Activated CD4-positive, alpha-beta memory T cell treated with anti-CD3 and anti-CD28 coated beads, Interleukin-2, amount 10 ng/mL, durations not matched to agents 7 days and 5 days (primary cell): Measurements from ENCODE around the gene INTS11. TPM values are rescaled to one million over a fixed set of nuclear protein-coding genes. Genes with fewer than 3 reads are reported as not detected.

Experiments
- CTCF ChIA-PET: fragments of 350-600 bp; sonication (Branson Sonifier 250); formaldehyde crosslinking; loops from one replicate; lab custom pipeline; 2021; ENCODE audit warnings: antibody characterized with exemption, inconsistent platforms; lab: Charles Lee
- POLR2A ChIA-PET: fragments of 350-600 bp; sonication (Branson Sonifier 250); formaldehyde crosslinking; loops from one replicate; lab custom pipeline; 2021; ENCODE audit warnings: antibody characterized with exemption; lab: Charles Lee
- DNase-seq: peaks from one replicate; pipeline ENCODE4 v3.0.0-alpha.2; 2020
- H3K27ac Mint-ChIP-seq: one replicate; pipeline ENCODE4 v1.8.0; 2021; ENCODE audit warnings: mild to moderate bottlenecking, mixed read lengths
- H3K27me3 Mint-ChIP-seq: one replicate; pipeline ENCODE4 v1.8.0; 2021; ENCODE audit warnings: mixed read lengths
- H3K36me3 Mint-ChIP-seq: one replicate; pipeline ENCODE4 v1.8.0; 2021; ENCODE audit warnings: low read depth, mixed read lengths
- H3K4me1 Mint-ChIP-seq: one replicate; pipeline ENCODE4 v1.8.0; 2021; ENCODE audit warnings: mixed read lengths
- H3K4me3 Mint-ChIP-seq: one replicate; pipeline ENCODE4 v1.8.0; 2021; ENCODE audit warnings: mild to moderate bottlenecking, mixed read lengths
- H3K9me3 Mint-ChIP-seq: one replicate; pipeline ENCODE4 v1.8.0; 2021; ENCODE audit warnings: mixed read lengths
- total RNA-seq, 2 experiments: library from RNA; stranded (reverse); gene quantifications; one replicate each; pipeline ENCODE4 v1.2.3, GENCODE V29; 2021

INTS11 gene
- total RNA-seq, 2 experiments from 2014 or later: 109 to 111 TPM

DNA sequence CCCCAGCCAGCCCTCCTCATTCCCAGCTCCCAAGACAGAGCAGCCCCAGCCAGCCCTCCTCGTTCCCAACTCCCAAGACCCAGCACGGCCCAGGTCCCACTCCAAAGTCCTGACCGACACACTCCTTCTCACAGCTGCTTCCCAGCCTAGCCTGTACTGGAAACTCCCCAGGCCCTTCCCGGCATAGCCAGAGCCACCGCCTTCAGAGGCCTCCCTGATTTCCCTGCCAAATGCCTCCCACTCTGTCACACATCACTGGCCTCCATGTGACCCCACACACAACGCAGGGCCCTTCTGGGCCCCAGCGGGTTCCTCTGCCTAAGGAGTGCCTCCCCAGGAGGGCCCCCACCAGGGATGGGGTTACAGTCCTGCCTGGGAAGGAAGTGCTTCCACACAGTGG, 53.6 kb downstream of the INTS11 start:
- no peak for DNase-seq
- ChIA-PET CTCF (interaction anchor here (1.3 to 1.4 kb wide), 2 partner anchors 19 to 149 kb away, joined by 3 to 4 read pairs; no protein-coding TSS in a partner anchor), POLR2A (interaction anchor here (1.2 to 2.0 kb wide), 2 partner anchors 40 to 104 kb away, joined by 4 to 5 read pairs; partner anchors contain the start of gene AURKAIP1)
- Mint-ChIP-seq H3K4me1 (peaks cover 39% of the 10 kb centered on the region), H3K27me3 (no peaks in the 10 kb centered on the region), H3K36me3 (peaks cover 44% of the 10 kb centered on the region), H3K4me3 (peak overlapping the region; percentile 60), H3K27ac (peak overlapping the region; percentile 43), H3K9me3 (no peaks in the 10 kb centered on the region)

GRCh38 chr1:1268284-1268682, 56.2 kb downstream of the INTS11 start:
- POLR2A ChIA-PET: no interaction called here
- CTCF ChIA-PET: no interaction called here
- Mint-ChIP-seq H3K9me3 (no peaks in the 10 kb centered on the region), H3K27me3 (no peaks in the 10 kb centered on the region), H3K27ac (no peak overlapping the region), H3K4me3 (no peak overlapping the region), H3K36me3 (peaks cover 51% of the 10 kb centered on the region), H3K4me1 (peaks cover 35% of the 10 kb centered on the region)
- no peak for DNase-seq

DNA sequence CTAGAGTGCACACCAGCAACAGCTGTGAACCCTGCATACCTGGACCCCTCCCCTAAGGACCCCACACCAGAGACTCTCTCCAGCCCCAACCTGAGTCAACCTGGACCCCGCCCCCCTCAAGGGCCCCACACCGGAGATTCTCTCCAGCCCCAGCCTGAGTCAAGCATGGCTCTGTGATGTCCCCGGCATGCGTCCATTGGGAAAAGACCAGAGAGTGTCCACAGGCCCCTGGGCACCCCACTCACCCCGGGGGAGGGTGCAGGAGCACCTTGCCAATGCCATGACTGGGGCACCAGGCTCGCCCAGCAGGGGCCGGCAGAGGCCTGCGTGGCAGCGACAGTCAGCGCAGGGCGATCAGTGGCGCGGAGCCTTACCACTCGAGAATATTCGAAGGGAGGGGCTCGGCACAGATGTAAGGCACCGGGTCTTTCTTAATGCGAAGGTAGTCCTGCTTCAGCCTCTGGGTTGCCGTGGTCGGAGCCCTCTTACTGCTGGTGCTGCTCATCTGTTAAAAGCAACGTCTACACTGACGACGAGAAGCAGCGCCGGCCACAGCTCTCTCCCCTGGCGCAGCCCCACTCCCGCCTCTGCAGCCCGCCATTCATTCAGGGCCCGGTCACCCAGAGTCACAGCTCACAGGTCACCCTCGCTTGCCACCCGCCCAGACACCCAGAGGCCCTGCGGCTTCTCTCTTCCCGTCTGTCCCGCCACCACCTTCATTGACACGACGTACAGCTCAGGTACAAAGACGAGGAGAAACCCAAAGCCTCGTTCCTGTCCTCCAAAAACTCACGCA, 56.8 kb downstream of the INTS11 start:
- no peak overlapping the region for H3K4me3 Mint-ChIP-seq

DNA sequence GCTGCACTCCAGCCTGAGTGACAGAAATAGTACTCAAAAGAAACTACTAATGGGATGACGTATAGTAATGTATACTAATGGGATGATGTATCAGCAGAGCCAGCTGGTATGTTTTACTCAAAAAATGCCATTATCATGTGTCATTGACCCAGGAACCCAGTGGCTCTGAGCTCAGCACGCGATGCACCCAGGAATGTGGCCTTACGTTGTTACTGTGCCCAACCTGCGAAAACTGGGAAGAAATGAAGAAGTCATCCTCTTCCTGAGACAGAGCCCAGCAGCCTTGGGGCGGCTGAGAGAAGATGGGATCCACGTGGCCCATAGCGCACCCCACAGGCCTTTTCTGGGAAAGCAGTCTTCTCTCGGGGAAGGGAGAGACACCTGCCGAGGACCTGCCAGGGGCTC, 59.6 kb downstream of the INTS11 start:
- no peaks in the 10 kb centered on the region for H3K9me3 Mint-ChIP-seq
- CTCF ChIA-PET: interaction anchor here (0.9 kb wide), 2 partner anchors 34 to 143 kb away, joined by 3 to 5 read pairs; no protein-coding TSS in a partner anchor
- no peak overlapping the region for H3K27ac Mint-ChIP-seq
- POLR2A ChIA-PET: interaction anchor here (1.7 kb wide), 1 partner anchor 8 kb away, joined by 4 read pairs; the partner anchor contains the start of gene UBE2J2
- peak; percentile 36 for DNase-seq
- H3K4me3 Mint-ChIP-seq: no peak overlapping the region
- H3K4me1 Mint-ChIP-seq: peaks cover 12% of the 10 kb centered on the region
- H3K36me3 Mint-ChIP-seq: peaks cover 48% of the 10 kb centered on the region
- H3K27me3 Mint-ChIP-seq: no peaks in the 10 kb centered on the region

More for the DNA sequence above, 56.8 kb downstream of the INTS11 start:
- peaks cover 52% of the 10 kb centered on the region for H3K36me3 Mint-ChIP-seq
- DNase-seq: no peak
- H3K27ac Mint-ChIP-seq: no peak overlapping the region
- ChIA-PET CTCF (no interaction called here), POLR2A (no interaction called here)
- H3K27me3 Mint-ChIP-seq: no peaks in the 10 kb centered on the region
- peaks cover 31% of the 10 kb centered on the region for H3K4me1 Mint-ChIP-seq
- no peaks in the 10 kb centered on the region for H3K9me3 Mint-ChIP-seq

GRCh38 chr1:1264026-1264425, 60.4 kb downstream of the INTS11 start:
- Mint-ChIP-seq H3K27me3 (no peaks in the 10 kb centered on the region), H3K27ac (no peak overlapping the region), H3K9me3 (no peaks in the 10 kb centered on the region), H3K4me3 (no peak overlapping the region), H3K4me1 (peaks cover 10% of the 10 kb centered on the region), H3K36me3 (peaks cover 55% of the 10 kb centered on the region)
- DNase-seq: no peak
- ChIA-PET POLR2A (interaction anchor here (1.7 kb wide), 1 partner anchor 9 kb away, joined by 4 read pairs; the partner anchor contains the start of gene UBE2J2), CTCF (interaction anchor here (0.9 to 1.2 kb wide), 3 partner anchors 9 to 142 kb away, joined by 3 to 5 read pairs (median 3); no protein-coding TSS in a partner anchor)

DNA sequence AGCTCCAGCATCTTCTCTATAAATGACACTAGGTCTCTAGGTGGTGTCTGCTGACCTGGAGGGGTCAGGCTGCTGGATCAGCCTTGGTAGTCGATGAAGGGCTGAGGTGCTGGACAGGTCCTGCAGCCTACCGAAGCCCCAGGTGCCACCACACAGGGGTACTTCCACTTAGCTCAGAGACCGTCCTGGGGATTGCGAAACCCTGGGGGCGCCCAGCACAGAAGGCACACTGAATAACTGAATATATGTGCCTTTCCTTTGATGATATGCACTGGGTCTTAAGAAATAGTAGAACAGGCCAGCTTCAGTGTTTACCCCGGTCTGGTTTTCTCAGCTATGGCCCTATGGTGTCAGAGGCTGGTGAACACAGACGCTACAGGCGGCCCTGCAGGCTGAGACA, 61.7 kb downstream of the INTS11 start:
- CTCF ChIA-PET: no interaction called here

GRCh38 chr1:1262071-1262470, 62.4 kb downstream of the INTS11 start:
- H3K4me3 Mint-ChIP-seq: no peak overlapping the region
- no peaks in the 10 kb centered on the region for H3K27me3 Mint-ChIP-seq
- H3K36me3 Mint-ChIP-seq: peaks cover 48% of the 10 kb centered on the region
- CTCF ChIA-PET: interaction anchor here (0.7 to 0.8 kb wide), 2 partner anchors 17 to 200 kb away, joined by 3 read pairs; no protein-coding TSS in a partner anchor
- no peaks in the 10 kb centered on the region for H3K9me3 Mint-ChIP-seq
- H3K4me1 Mint-ChIP-seq: peaks cover 13% of the 10 kb centered on the region
- POLR2A ChIA-PET: interaction anchor here (1.1 to 2.1 kb wide), 2 partner anchors 11 to 33 kb away, joined by 3 to 7 read pairs; no protein-coding TSS in a partner anchor
- DNase-seq: no peak
- H3K27ac Mint-ChIP-seq: no peak overlapping the region

More for the DNA sequence above, 61.7 kb downstream of the INTS11 start:
- peaks cover 10% of the 10 kb centered on the region for H3K4me1 Mint-ChIP-seq
- no peak for DNase-seq
- H3K4me3 Mint-ChIP-seq: no peak overlapping the region
- no peak overlapping the region for H3K27ac Mint-ChIP-seq
- POLR2A ChIA-PET: no interaction called here
- peaks cover 49% of the 10 kb centered on the region for H3K36me3 Mint-ChIP-seq
- H3K27me3 Mint-ChIP-seq: no peaks in the 10 kb centered on the region
- H3K9me3 Mint-ChIP-seq: no peaks in the 10 kb centered on the region

Other genes with a start within 250 kb of the INTS11 start
- 10 to 100 TPM; 18.6 to 19.9 TPM for gene C1orf159, start 208.6 kb downstream of the INTS11 start, total RNA-seq
- gene TTLL10, start 150.8 kb downstream of the INTS11 start, total RNA-seq: not detected
- 100 to 1,000 TPM; 115 to 116 TPM for gene TNFRSF18, start 118.1 kb downstream of the INTS11 start, total RNA-seq
- 100 to 1,000 TPM; 237 to 243 TPM for gene TNFRSF4, start 110.5 kb downstream of the INTS11 start, total RNA-seq
- gene SDF4, start 92.7 kb downstream of the INTS11 start, total RNA-seq: 100 to 1,000 TPM; 181 TPM
- gene B3GALT6, start 92.4 kb downstream of the INTS11 start, total RNA-seq: 10 to 100 TPM; 13.3 to 14.4 TPM
- gene C1QTNF12, start 77.9 kb downstream of the INTS11 start, total RNA-seq: 1 to 10 TPM; 2.0 to 4.2 TPM
- gene UBE2J2, start 50.8 kb downstream of the INTS11 start, total RNA-seq: 10 to 100 TPM; 62.4 to 63.5 TPM
- 1 to 10 TPM; 3.9 to 4.4 TPM for gene SCNN1D, start 44.2 kb downstream of the INTS11 start, total RNA-seq
- gene ACAP3, start 16.7 kb downstream of the INTS11 start, total RNA-seq: 10 to 100 TPM; 64.4 to 72.3 TPM
- 10 to 100 TPM; 17.9 to 20.0 TPM for gene PUSL1, start 16.1 kb downstream of the INTS11 start, total RNA-seq
- 10 to 100 TPM; 19.8 to 21.9 TPM for gene CPTP, start 142 bp upstream of the INTS11 start, total RNA-seq
- gene TAS1R3, start 6.6 kb upstream of the INTS11 start, total RNA-seq: under 1 TPM; 0.75 to 0.78 TPM
- 10 to 100 TPM; 36.0 to 37.8 TPM for gene DVL1, start 24.8 kb upstream of the INTS11 start, total RNA-seq
- under 1 TPM; 0.18 to 0.23 TPM for gene MXRA8, start 33.9 kb upstream of the INTS11 start, total RNA-seq
- gene AURKAIP1, start 50.5 kb upstream of the INTS11 start, total RNA-seq: 100 to 1,000 TPM; 121 to 122 TPM
- 100 to 1,000 TPM; 104 TPM for gene CCNL2, start 74.7 kb upstream of the INTS11 start, total RNA-seq
- 10 to 100 TPM; 82.8 to 87.3 TPM for gene MRPL20, start 82.6 kb upstream of the INTS11 start, total RNA-seq
- gene ANKRD65, start 96.6 kb upstream of the INTS11 start, total RNA-seq: not detected
- gene VWA1, start 111.0 kb upstream of the INTS11 start, total RNA-seq: under 1 TPM; 0.33 to 0.45 TPM
- 1 to 10 TPM in 1 of 2 experiments, under 1 TPM in 1; 0.98 to 1.4 TPM for gene ATAD3C, start 125.0 kb upstream of the INTS11 start, total RNA-seq
- 10 to 100 TPM; 25.5 to 26.9 TPM for gene ATAD3B, start 147.1 kb upstream of the INTS11 start, total RNA-seq
- gene ATAD3A, start 187.5 kb upstream of the INTS11 start, total RNA-seq: 10 to 100 TPM; 26.2 to 26.5 TPM
- under 1 TPM in 1 of 2 experiments, not detected in 1; 0.28 TPM for gene TMEM240, start 216.0 kb upstream of the INTS11 start, total RNA-seq